ENCODE measurements around the gene ETV2. TPM values are rescaled to one million over a fixed set of nuclear protein-coding genes. Genes with fewer than 3 reads are reported as not detected.

ETV2 gene
- total and polyA plus RNA-seq, 2 of the 4 experiments (the other 2 are of a cell fraction), result 1.2 TPM; not detected in 1

DNA sequence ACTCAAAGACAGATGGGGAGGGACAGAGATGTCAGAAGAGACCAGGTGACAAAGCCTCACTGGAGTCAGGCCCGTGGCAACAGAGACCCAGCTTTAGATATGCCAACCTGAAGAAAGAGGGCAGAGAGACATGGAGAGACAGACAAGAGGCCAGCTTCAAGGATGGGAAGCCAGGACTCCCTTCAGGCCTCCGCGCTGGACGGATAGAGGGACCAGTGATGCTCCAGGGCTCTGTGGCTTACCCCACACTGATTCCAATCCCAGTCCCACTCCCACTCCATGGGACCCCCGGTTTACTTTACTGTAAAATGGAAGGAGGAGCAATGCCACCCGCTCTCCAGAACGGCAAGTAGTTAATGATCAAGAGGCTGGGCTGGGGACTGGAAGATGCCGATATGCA is 1.7 kb upstream of the ETV2 start:
- no TSS peak for BruUV-seq (replicated peaks)
- CTCF ChIA-PET, result no interaction called here

More for the DNA sequence above, 1.7 kb upstream of the ETV2 start:
- Histone ChIP-seq H3K56ac (ENCODE audit: extremely low read depth, insufficient read depth, low read length) (no peak overlapping the region), H3K18ac (ENCODE audit: low read depth, low read length) (no peak overlapping the region), H3K4me3 (ENCODE audit: insufficient read depth, low read depth, low read length) (no peak overlapping the region), H3K23ac (ENCODE audit: low read depth, low read length) (no peak overlapping the region), H2BK20ac (ENCODE audit: low read depth, low read length) (no peak overlapping the region), H2BK5ac (ENCODE audit: low read depth, low read length, poor library complexity, severe bottlenecking) (no peak overlapping the region), H3K9me1 (ENCODE audit: insufficient read depth, low read length) (peaks cover 16% of the 10 kb centered on the region), H2BK120ac (ENCODE audit: low read depth, low read length) (no peak overlapping the region), H4K5ac (ENCODE audit: low read depth, low read length) (no peak overlapping the region), H2AK5ac (ENCODE audit: low read depth, low read length) (no peak overlapping the region), H3K4ac (ENCODE audit: low read depth, low read length) (no peak overlapping the region), H3K27ac (ENCODE audit: insufficient read depth, low read length) (no peak overlapping the region), H3K36me3 (ENCODE audit: control insufficient read depth, insufficient read depth, low read length) (peaks cover 27% of the 10 kb centered on the region), H2BK15ac (ENCODE audit: low read depth, low read length) (no peak overlapping the region), H3K4me1 (ENCODE audit: control insufficient read depth, insufficient read depth, low read length) (peaks cover 5% of the 10 kb centered on the region; the same call in 1 of the 2 replicates), H3K27me3 (ENCODE audit: control insufficient read depth, insufficient read depth, low read length) (no peaks in the 10 kb centered on the region), H3K14ac (replicated peaks; ENCODE audit: low read depth, low read length) (no peak overlapping the region), H4K91ac (ENCODE audit: insufficient read depth, low read depth, low read length) (no peak overlapping the region), H2AFZ (replicated peaks; ENCODE audit: low read length, poor library complexity) (peak overlapping the region; percentile 43), H4K20me1 (ENCODE audit: insufficient read depth, low read length) (peaks cover 4% of the 10 kb centered on the region), H2AK9ac (replicated peaks; ENCODE audit: low read depth, low read length, poor library complexity) (no peak overlapping the region), H3K9me3 (ENCODE audit: control insufficient read depth, insufficient read depth, low read length) (no peaks in the 10 kb centered on the region), H3K9ac (ENCODE audit: low read depth, low read length) (no peak overlapping the region), H3K79me1 (ENCODE audit: low read depth in 1 of 2, low read length in 2 of 2) (no peaks in the 10 kb centered on the region; a peak in 1 of 4 replicates), H3K4me2 (ENCODE audit: low read depth, low read length) (no peak overlapping the region), H4K8ac (ENCODE audit: low read depth in 2 of 2, low read length in 2 of 2) (no peak overlapping the region)
- DNase-seq (no peak), ATAC-seq (ENCODE audit: low read depth) (no peak)
- TF ChIP-seq RFX5 (IDR thresholded peaks at IDR 0.05; ENCODE audit: low read depth, low read length) (no peak), USF2 (IDR thresholded peaks at IDR 0.05; ENCODE audit: low read depth, low read length) (no peak), POLR2A (IDR thresholded peaks at IDR 0.05; ENCODE audit: low read depth, low read length) (no peak)
- intact Hi-C loops (cut with micrococcal nuclease), result no loop called here
- 43% methylated on average over 1 of the region's 8 CpGs; no CpG with 5 or more reads in 1 of the 2 experiments for WGBS, 2 experiments (ENCODE audit: extremely low coverage in 2 of 2, insufficient read length in 1 of 2)
- in situ Hi-C loops (cut with MboI; ENCODE audit: low sequenced_read_pairs), result no loop called here
- POLR2A ChIA-PET (ENCODE audit: unreplicated experiment), result no interaction called here
- dilution Hi-C loops (cut with HindIII; ENCODE audit: low sequenced_read_pairs, unreplicated experiment), result no loop called here
